ENCODE results near the gene APLP1. TPM values are rescaled to one million over a fixed set of nuclear protein-coding genes. Genes with fewer than 3 reads are reported as not detected.
"Not testable (repeated sequence)": the region's sequence is repeated elsewhere in the genome, so short reads cannot be mapped to it uniquely, and the experiment has no call there.

The APLP1 gene
- total RNA-seq, 1 donor from 2014 or later = 11.5 TPM

GRCh38 chr19:35832054-35832453 is 36.3 kb upstream of the APLP1 start:
- H3K4me1 Mint-ChIP-seq (ENCODE audit: unreplicated experiment) = no peaks in the 10 kb centered on the region
- no peaks in the 10 kb centered on the region for H3K36me3 Mint-ChIP-seq (ENCODE audit: low read depth, unreplicated experiment)
- no peak overlapping the region for H3K27ac Mint-ChIP-seq (ENCODE audit: unreplicated experiment)
- H3K9me3 Mint-ChIP-seq (ENCODE audit: unreplicated experiment) = no peaks in the 10 kb centered on the region
- H3K27me3 Mint-ChIP-seq (ENCODE audit: unreplicated experiment) = no peaks in the 10 kb centered on the region
- no peak for TF ChIP-seq CTCF (IDR thresholded peaks at IDR 0.05; ENCODE audit: unreplicated experiment)
- no peak overlapping the region for H3K4me3 Mint-ChIP-seq (ENCODE audit: unreplicated experiment)
- DNase-seq (ENCODE audit: low spot score) = no peak

GRCh38 chr19:35833972-35834371 is 34.4 kb upstream of the APLP1 start:
- Mint-ChIP-seq H3K9me3 (ENCODE audit: unreplicated experiment) (no peaks in the 10 kb centered on the region), H3K4me1 (ENCODE audit: unreplicated experiment) (no peaks in the 10 kb centered on the region), H3K36me3 (ENCODE audit: low read depth, unreplicated experiment) (no peaks in the 10 kb centered on the region)

GRCh38 chr19:35836096-35836495 is 32.3 kb upstream of the APLP1 start:
- not testable (repeated sequence) for H3K4me1 Mint-ChIP-seq (ENCODE audit: unreplicated experiment); H3K27ac Mint-ChIP-seq (ENCODE audit: unreplicated experiment); H3K4me3 Mint-ChIP-seq (ENCODE audit: unreplicated experiment); H3K36me3 Mint-ChIP-seq (ENCODE audit: low read depth, unreplicated experiment); H3K9me3 Mint-ChIP-seq (ENCODE audit: unreplicated experiment); H3K27me3 Mint-ChIP-seq (ENCODE audit: unreplicated experiment); DNase-seq (ENCODE audit: low spot score)

More at GRCh38 chr19:35833972-35834371, 34.4 kb upstream of the APLP1 start:
- no peak overlapping the region for H3K4me3 Mint-ChIP-seq (ENCODE audit: unreplicated experiment)
- no peaks in the 10 kb centered on the region for H3K27me3 Mint-ChIP-seq (ENCODE audit: unreplicated experiment)
- no peak for TF ChIP-seq CTCF (IDR thresholded peaks at IDR 0.05; ENCODE audit: unreplicated experiment)
- no peak overlapping the region for H3K27ac Mint-ChIP-seq (ENCODE audit: unreplicated experiment)
- no peak for DNase-seq (ENCODE audit: low spot score)

GRCh38 chr19:35841961-35842595 is 26.3 kb upstream of the APLP1 start:
- H3K27me3 Mint-ChIP-seq (ENCODE audit: unreplicated experiment) = peaks cover 19% of the 10 kb centered on the region
- no peak for TF ChIP-seq CTCF (IDR thresholded peaks at IDR 0.05; ENCODE audit: unreplicated experiment)
- no peak overlapping the region for H3K4me3 Mint-ChIP-seq (ENCODE audit: unreplicated experiment)
- no peaks in the 10 kb centered on the region for H3K36me3 Mint-ChIP-seq (ENCODE audit: low read depth, unreplicated experiment)
- H3K27ac Mint-ChIP-seq (ENCODE audit: unreplicated experiment) = no peak overlapping the region
- H3K4me1 Mint-ChIP-seq (ENCODE audit: unreplicated experiment) = peaks cover 13% of the 10 kb centered on the region
- DNase-seq (ENCODE audit: low spot score) = no peak
- no peaks in the 10 kb centered on the region for H3K9me3 Mint-ChIP-seq (ENCODE audit: unreplicated experiment)

GRCh38 chr19:35842666-35843272 is 25.6 kb upstream of the APLP1 start:
- no peak for DNase-seq (ENCODE audit: low spot score)
- no peak overlapping the region for H3K4me3 Mint-ChIP-seq (ENCODE audit: unreplicated experiment)
- H3K9me3 Mint-ChIP-seq (ENCODE audit: unreplicated experiment) = no peaks in the 10 kb centered on the region
- TF ChIP-seq CTCF (IDR thresholded peaks at IDR 0.05; ENCODE audit: unreplicated experiment) = no peak
- peaks cover 19% of the 10 kb centered on the region for H3K27me3 Mint-ChIP-seq (ENCODE audit: unreplicated experiment)
- H3K36me3 Mint-ChIP-seq (ENCODE audit: low read depth, unreplicated experiment) = no peaks in the 10 kb centered on the region
- H3K4me1 Mint-ChIP-seq (ENCODE audit: unreplicated experiment) = peaks cover 13% of the 10 kb centered on the region
- H3K27ac Mint-ChIP-seq (ENCODE audit: unreplicated experiment) = no peak overlapping the region

Data from endothelial cell (in vitro differentiated cells).